ENCODE results near the gene RPS26.

RPS26 gene

DNA sequence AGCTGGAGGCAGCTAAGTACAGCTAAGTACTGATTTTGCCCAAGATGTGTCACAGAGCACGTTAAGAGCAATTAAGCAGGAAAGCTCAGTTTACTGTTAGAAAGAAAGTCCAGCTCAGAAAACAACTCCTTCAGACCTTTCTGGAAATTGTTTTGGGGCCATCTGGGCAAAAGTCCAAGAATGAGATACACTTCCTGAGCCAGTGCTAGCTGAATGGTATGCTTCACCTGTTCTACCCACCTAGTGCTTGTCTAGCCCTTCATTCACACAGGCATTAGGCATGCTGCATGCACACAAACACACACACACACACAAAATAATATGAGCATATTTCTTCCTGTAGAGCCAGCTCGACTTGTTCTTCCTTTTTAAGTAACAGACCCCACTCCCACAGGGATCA, 27.5 kb upstream of the RPS26 start:
- TF ChIP-seq, protein P1, sequence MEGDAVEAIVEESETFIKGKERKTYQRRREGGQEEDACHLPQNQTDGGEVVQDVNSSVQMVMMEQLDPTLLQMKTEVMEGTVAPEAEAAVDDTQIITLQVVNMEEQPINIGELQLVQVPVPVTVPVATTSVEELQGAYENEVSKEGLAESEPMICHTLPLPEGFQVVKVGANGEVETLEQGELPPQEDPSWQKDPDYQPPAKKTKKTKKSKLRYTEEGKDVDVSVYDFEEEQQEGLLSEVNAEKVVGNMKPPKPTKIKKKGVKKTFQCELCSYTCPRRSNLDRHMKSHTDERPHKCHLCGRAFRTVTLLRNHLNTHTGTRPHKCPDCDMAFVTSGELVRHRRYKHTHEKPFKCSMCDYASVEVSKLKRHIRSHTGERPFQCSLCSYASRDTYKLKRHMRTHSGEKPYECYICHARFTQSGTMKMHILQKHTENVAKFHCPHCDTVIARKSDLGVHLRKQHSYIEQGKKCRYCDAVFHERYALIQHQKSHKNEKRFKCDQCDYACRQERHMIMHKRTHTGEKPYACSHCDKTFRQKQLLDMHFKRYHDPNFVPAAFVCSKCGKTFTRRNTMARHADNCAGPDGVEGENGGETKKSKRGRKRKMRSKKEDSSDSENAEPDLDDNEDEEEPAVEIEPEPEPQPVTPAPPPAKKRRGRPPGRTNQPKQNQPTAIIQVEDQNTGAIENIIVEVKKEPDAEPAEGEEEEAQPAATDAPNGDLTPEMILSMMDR (IDR thresholded peaks at IDR 0.05; ENCODE audit: low read depth, low read length, missing control alignments), result no peak
- DNase-seq (ENCODE audit: low read depth), result no peak
- no peak overlapping the region for H3K4me3 ChIP-seq (ENCODE audit: low read depth, low read length)

DNA sequence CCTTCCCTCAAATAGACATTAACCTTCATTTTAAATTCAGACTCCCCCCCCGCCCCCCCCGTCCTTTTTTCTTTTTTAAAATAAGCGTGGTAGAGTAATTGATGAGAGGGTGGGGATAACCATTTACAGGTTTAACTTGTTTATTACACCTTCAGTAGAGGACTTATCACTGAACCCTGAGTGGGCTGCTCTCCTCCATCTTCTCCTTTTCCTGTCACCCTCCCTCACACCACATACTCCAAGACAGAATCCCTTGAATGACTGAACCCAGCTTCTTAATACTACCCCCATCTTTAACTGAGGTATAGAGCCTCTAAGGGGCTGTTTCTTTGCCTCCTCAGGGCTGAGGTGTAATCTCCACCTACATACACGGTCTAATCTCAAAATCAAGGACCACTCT, 24.5 kb upstream of the RPS26 start:
- H3K4me3 ChIP-seq (ENCODE audit: low read depth, low read length), result no peak overlapping the region
- TF ChIP-seq, protein P1 (IDR thresholded peaks at IDR 0.05; ENCODE audit: low read depth, low read length, missing control alignments), result no peak
- no peak for DNase-seq (ENCODE audit: low read depth)

DNA sequence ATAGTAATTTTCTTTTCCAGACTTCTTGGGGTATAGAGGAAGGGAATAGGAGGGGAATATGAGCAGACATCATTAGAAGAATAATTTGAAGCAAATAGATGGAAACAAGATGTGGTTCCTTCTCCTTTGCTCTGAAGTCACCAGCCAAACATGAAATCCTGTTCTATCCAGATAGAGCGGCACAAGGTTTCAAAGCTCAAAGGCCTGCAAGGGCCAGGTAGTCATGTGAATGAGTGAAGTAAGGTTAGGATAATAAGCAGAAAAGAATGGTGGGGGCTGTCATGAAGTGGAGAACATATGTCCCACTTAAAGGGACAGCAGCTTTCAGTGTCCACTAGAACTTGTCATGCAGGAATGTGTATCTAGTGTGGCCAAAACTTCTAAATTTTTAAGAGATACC, 23.4 kb upstream of the RPS26 start:
- no peak for DNase-seq (ENCODE audit: low read depth)
- TF ChIP-seq, protein P1 (IDR thresholded peaks at IDR 0.05; ENCODE audit: low read depth, low read length, missing control alignments), result no peak
- H3K4me3 ChIP-seq (ENCODE audit: low read depth, low read length), result no peak overlapping the region

DNA sequence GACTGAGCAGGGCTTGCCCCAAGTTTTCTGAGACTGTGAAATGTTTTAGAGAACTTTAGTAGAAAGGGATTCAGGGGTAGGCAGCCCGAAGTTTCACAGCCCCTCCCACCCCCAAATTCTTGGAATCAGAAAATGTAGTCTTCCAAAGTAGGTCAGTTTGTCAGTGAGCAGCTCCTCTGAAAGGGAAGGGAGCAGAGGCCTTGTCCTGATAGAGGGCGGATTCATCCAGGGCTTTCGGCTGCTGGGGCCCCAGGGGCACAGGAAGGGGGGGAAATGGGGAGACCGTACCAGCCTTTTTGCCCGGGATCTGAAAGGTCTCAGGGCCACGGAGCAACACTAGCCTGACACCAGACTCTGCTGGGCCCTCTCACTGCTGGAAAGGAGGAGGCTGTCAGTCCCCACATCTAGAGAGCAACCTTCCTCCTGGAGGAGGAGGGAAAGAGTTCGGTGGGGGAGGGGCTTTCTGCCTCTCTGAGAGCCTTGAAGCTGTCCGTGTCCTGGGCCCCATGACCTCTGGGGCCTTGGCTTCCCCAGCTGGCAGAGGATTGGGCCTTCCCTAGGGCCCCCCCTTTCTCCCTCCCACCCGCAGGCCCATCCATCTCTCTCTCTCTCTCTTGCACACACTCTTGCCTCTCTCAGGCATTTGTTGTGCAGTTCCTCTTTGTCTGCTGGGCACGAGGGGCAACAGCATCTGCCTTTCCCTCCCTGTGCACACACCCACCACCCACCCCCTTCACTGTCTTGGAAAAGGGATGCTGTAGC, 21.1 kb upstream of the RPS26 start, which contains the start of gene IKZF4:
Gene IKZF4, plus strand, starts transcription at position 621 of the 762 bp plus-strand sequence. CDS start 451 bp downstream, outside the sequence.
- TF ChIP-seq, protein P1 (IDR thresholded peaks at IDR 0.05; ENCODE audit: low read depth, low read length, missing control alignments), result no peak
- no peak for DNase-seq (ENCODE audit: low read depth)
- H3K4me3 ChIP-seq (ENCODE audit: low read depth, low read length), result no peak within 1 kb of the TSS

DNA sequence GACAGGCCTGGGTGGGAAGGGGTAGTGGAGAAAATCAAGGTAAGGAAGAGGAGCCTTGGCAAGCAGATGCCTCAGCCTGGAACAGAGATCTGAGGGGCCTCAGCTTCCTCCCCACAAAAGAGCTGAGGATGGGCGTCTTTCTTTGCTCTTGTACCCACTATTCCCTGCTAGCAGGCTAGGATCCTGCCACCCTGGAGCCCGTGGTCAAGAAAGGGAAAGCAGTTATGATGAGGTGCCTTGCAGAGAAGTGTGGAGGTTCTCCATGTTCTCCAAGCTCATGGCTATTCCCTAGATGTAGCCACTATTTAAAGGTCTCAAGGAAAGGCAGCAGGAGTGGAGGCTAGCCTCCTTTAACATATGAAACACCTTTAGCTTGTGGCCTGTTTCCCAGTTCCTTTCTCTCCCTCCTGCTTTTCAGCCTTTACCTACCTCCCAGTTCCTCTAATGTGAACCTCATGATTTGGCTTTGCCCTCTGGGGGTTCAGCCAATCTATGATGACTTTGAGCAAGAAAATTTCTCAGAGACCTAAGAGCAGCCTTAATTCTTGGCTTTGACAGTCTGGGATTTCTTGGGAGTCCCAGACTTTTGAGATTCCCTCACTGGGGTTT, 19.7 kb upstream of the RPS26 start:
- H3K4me3 ChIP-seq (ENCODE audit: low read depth, low read length), result no peak overlapping the region
- DNase-seq (ENCODE audit: low read depth), result no peak
- TF ChIP-seq, protein P1 (IDR thresholded peaks at IDR 0.05; ENCODE audit: low read depth, low read length, missing control alignments), result no peak

DNA sequence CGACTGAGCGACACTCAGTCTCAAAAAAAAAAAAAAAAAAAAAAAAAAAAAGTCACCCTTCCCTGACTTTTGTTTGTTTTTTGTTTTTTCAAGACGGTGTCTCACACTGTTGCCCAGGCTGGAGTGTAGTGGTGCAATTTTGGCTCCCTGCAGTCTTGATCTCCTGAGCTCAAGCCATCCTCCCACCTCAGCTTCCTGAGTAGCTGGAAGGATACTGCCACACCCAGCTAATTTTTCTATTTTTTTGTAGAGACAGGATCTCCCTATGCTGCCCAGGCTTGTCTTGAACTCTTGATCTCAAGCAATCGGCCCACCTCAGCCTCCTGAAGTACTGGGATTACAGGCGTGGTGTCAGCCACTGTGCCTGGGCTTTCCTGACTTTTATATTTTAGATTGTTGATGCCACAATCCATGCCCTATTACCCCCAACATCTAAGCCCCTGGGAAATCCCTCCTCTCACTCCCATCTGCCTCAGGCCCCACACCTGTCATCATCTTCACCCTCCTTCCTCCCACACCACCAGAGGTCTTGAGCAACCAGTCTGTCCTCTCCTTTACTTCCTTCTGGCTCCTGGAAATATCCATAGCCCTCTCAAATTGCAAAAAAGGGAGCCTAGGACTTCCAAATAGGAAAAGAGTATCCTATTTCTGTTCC, 13.1 kb upstream of the RPS26 start:
- DNase-seq (ENCODE audit: low read depth), result no peak
- TF ChIP-seq, protein P1 (IDR thresholded peaks at IDR 0.05; ENCODE audit: low read depth, low read length, missing control alignments), result no peak
- H3K4me3 ChIP-seq (ENCODE audit: low read depth, low read length), result no peak overlapping the region

Data from GM12864 (cell line).